ENCODE measurements around the gene ARHGAP22.

GRCh38 chr10:48416584-48417232 is 188.2 kb downstream of the ARHGAP22 start:
- no peak for TF ChIP-seq CTCF (IDR thresholded peaks at IDR 0.05)
- no peak for TF ChIP-seq POLR2A (IDR thresholded peaks at IDR 0.05)
